NB4 (cell line): ENCODE data around the gene CALCOCO2.

Experiments
- DNase-seq: peaks from one replicate; pipeline ENCODE4 v3.0.0; 2010; ENCODE audit warnings: low read depth
- H3K4me3 ChIP-seq: one replicate; pipeline ENCODE4 v1.5.1; 2011; ENCODE audit warnings: mild to moderate bottlenecking, low read depth, low read length, moderate library complexity
- CTCF ChIP-seq: IDR thresholded peaks from one replicate; pipeline ENCODE4 v1.5.1; 2012; ENCODE audit warnings: low read depth, low read length
- MAX ChIP-seq: IDR thresholded peaks from 2 replicates; pipeline ENCODE4 v1.6.1; 2011; ENCODE audit warnings: low read depth, low read length
- MYC ChIP-seq: IDR thresholded peaks from 2 replicates; pipeline ENCODE4 v1.6.1; 2011; ENCODE audit warnings: low read depth, low read length
- POLR2A ChIP-seq: IDR thresholded peaks from 2 replicates; pipeline ENCODE4 v1.6.1; 2011; ENCODE audit warnings: mild to moderate bottlenecking; ENCODE audit not compliant: insufficient read length; ENCODE audit errors: extremely low read depth

The CALCOCO2 gene

DNA sequence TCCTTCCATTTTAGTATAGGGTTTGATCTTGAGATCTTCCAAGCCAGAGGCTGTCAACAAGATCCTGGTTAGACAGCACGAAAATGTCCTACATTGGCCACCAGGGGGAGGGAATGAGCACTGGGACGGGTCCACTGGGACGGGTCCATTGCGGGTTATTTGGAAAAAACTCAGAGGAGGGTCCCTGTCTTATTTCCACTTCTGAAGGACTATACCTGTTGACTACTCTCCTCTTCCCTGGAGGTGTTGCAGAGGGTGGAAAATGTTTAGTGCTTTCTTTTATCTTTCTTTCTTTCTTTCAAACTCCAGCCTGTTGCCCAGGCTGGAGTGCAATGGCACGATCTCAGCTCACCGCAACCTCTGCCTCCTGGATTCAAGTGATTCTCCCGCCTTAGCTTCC lies 16.3 kb upstream of the CALCOCO2 start:
- TF ChIP-seq MYC (no peak), CTCF (peak; percentile 81)
- DNase-seq = peak; percentile 62

DNA sequence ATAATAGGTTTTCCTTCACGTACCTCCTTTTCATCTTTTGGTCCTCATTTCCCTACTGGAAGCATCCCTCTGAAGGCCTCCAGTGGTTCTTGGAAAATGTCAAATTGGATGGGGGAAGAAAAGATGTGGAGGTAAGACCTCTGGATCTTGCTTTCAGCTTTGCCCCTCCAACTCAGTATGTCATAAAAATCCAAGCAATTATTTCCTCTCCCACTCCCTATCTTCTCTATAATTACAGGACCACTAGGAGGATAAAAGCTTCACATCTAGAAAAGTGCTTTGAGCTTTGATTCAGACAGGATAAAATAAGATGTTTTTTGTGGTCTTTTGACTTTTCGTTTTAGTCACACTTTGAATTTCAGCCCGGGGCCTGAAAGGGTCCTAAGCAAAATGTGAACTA lies 15.5 kb upstream of the CALCOCO2 start:
- TF ChIP-seq CTCF (no peak), MAX (no peak)
- no peak for DNase-seq
- H3K4me3 ChIP-seq = no peak overlapping the region

More for the DNA sequence above, 16.3 kb upstream of the CALCOCO2 start:
- no peak overlapping the region for H3K4me3 ChIP-seq

GRCh38 chr17:48816438-48816773 lies 14.4 kb upstream of the CALCOCO2 start:
- DNase-seq = no peak
- H3K4me3 ChIP-seq = no peak overlapping the region
- TF ChIP-seq MAX = no peak
- TF ChIP-seq POLR2A = no peak
- no peak for TF ChIP-seq CTCF
- no peak for TF ChIP-seq MYC

DNA sequence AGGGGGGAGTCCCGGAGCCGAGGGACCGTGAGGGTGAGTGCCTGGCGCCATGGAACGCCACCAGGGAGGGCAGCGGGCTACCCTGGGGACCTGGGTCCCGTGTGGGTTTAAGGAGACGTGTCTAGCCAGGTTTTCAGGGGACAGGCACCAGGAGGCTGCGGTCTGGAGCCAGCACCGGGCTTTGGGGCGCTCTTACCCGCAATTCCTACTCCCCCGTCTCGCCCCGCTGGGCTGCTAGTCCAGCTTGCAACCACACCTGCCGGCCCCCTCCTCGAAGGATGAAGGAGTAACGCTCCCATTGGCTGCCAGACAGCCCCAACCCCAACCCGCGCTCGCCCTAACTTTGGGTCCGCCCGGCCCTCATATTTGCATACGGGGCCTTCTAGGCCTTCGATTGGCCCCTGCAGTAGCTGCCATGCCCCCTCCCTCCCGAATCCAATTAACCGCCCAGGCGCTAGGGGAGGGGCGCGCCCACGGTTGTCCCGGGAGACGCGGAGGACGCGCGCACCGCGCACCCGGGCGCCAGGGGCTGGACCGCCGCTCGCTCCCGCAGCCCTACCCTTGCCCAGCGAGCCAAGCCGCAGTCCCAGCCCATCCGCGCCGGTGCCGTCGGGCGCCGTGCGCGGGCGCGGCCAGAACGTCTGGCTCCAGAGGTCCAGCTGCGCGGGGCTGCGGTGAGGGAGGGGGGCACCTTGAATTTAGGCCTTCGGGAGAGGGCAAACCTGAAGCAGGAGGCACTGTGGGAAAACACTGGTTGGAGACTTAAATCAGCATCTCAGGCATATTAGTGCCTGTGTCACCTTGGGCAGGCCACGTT lies 13.9 kb upstream of the CALCOCO2 start, which contains the start of gene TTLL6:
TTLL6 (minus strand) TSS at position 456 of the 817 bp plus-strand sequence; CDS start at position 299, 157 bp downstream.
- DNase-seq = peak; percentile 94
- H3K4me3 ChIP-seq = peak within 1 kb of the TSS; percentile 25
- TF ChIP-seq MYC (no peak), MAX (0 out of 2 replicates have a peak, but pooled peaks have one; percentile 7), POLR2A (no peak), CTCF (no peak)

GRCh38 chr17:48818361-48818841 lies 12.4 kb upstream of the CALCOCO2 start:
- DNase-seq = no peak
- TF ChIP-seq CTCF = no peak
- TF ChIP-seq MYC = no peak
- TF ChIP-seq MAX = no peak
- no peak for TF ChIP-seq POLR2A
- H3K4me3 ChIP-seq = no peak overlapping the region
